HEK293 (cell line): ENCODE results near the gene IL2RA.

Experiments used
- CTCF ChIA-PET: fragments of 350-600 bp; formaldehyde crosslinking; extraction: SDS; loops from one replicate; lab custom pipeline; 2021; ENCODE audit warnings: antibody characterized with exemption; lab: Yijun Ruan, JAX
- POLR2A ChIA-PET: fragments of 300-600 bp; formaldehyde crosslinking; extraction: SDS; loops from one replicate; lab custom pipeline; 2020; ENCODE audit warnings: antibody characterized with exemption, inconsistent platforms; lab: Yijun Ruan, JAX
- H3K27ac ChIP-seq: fragments of 200-500 bp; sonication (Bioruptor generic); 2 replicates; pipeline ENCODE4 v1.5.1; 2014; ENCODE audit warnings: low read depth, low read length, control low read depth, inconsistent platforms; ENCODE audit errors: extremely low read depth
- H3K36me3 ChIP-seq, 2 experiments: fragments of 200-500 bp in 1 of 2; sonication (Bioruptor generic) in 1 of 2; 1 replicate in 1 of 2; 2 replicates in 1 of 2; pipeline ENCODE4 v1.5.1; 2014 to 2017; ENCODE audit warnings: inconsistent platforms in 2 of 2, low read length in 2 of 2; ENCODE audit not compliant: control insufficient read depth in 2 of 2, insufficient read depth in 1 of 2
- H3K4me1 ChIP-seq: fragments of 200-500 bp; sonication (Bioruptor generic); 2 replicates; pipeline ENCODE4 v1.5.1; 2014; ENCODE audit warnings: mild to moderate bottlenecking, low read length, inconsistent platforms; ENCODE audit not compliant: control insufficient read depth, insufficient read depth
- H3K4me3 ChIP-seq: 2 replicates; pipeline ENCODE4 v1.5.1; 2011; ENCODE audit warnings: low read depth, mild to moderate bottlenecking, control low read depth, low read length, moderate library complexity
- H3K9me3 ChIP-seq: fragments of 200-500 bp; sonication (Bioruptor generic); 2 replicates; pipeline ENCODE4 v1.5.1; 2014; ENCODE audit warnings: low read depth, low read length, inconsistent platforms; ENCODE audit not compliant: control insufficient read depth, insufficient read depth
- BCL11B ChIP-seq: fragments of 450-650 bp; formaldehyde crosslinking; IDR thresholded peaks from 2 replicates; pipeline ENCODE4 v1.5.1; 2016; ENCODE audit warnings: low read depth, missing biosample characterization, missing genetic modification characterization
- EGR2 ChIP-seq: fragments of 450-650 bp; formaldehyde crosslinking; IDR thresholded peaks from 2 replicates; pipeline ENCODE4 v1.5.1; 2016; ENCODE audit warnings: low read depth, missing biosample characterization, missing genetic modification characterization
- GLIS2 ChIP-seq: fragments of 450-650 bp; formaldehyde crosslinking; IDR thresholded peaks from 2 replicates; pipeline ENCODE4 v1.5.1; 2016; ENCODE audit warnings: missing biosample characterization, missing genetic modification characterization
- HOXC10 ChIP-seq: sonication (generic); formaldehyde crosslinking; IDR thresholded peaks from 2 replicates; pipeline ENCODE4 v1.8.1; 2023; ENCODE audit warnings: mild to moderate bottlenecking, missing genetic modification reagents
- KLF10 ChIP-seq: fragments of 450-650 bp; IDR thresholded peaks from 2 replicates; pipeline ENCODE4 v1.5.1; 2018; ENCODE audit warnings: missing biosample characterization, mild to moderate bottlenecking, missing genetic modification characterization
- REST ChIP-seq: fragments of 450-650 bp; formaldehyde crosslinking; IDR thresholded peaks from 2 replicates; pipeline ENCODE4 v1.5.1; 2016; ENCODE audit warnings: missing biosample characterization, missing genetic modification characterization
- SALL2 ChIP-seq: fragments of 450-650 bp; formaldehyde crosslinking; IDR thresholded peaks from 2 replicates; pipeline ENCODE4 v1.5.0; 2017; ENCODE audit warnings: missing biosample characterization, mild to moderate bottlenecking, missing genetic modification characterization, borderline replicate concordance
- YY1 ChIP-seq: fragments of 450-650 bp; formaldehyde crosslinking; IDR thresholded peaks from 2 replicates; pipeline ENCODE4 v1.5.1; 2018; ENCODE audit warnings: missing biosample characterization, missing genetic modification characterization
- ZBTB8A ChIP-seq: fragments of 450-650 bp; formaldehyde crosslinking; IDR thresholded peaks from 2 replicates; pipeline ENCODE4 v1.5.1; 2016; ENCODE audit warnings: missing biosample characterization, missing genetic modification characterization
- ZFHX2 ChIP-seq: fragments of 450-650 bp; formaldehyde crosslinking; conservative IDR thresholded peaks from 2 replicates; pipeline ENCODE4 v1.5.1; 2016; ENCODE audit warnings: missing biosample characterization, missing genetic modification characterization
- ZNF148 ChIP-seq: fragments of 450-650 bp; formaldehyde crosslinking; IDR thresholded peaks from 2 replicates; pipeline ENCODE4 v1.5.0; 2017; ENCODE audit warnings: missing biosample characterization, missing genetic modification characterization, borderline replicate concordance
- ZNF211 ChIP-seq: fragments of 450-650 bp; formaldehyde crosslinking; IDR thresholded peaks from 2 replicates; pipeline ENCODE4 v1.5.1; 2016; ENCODE audit warnings: low read depth, missing biosample characterization, missing genetic modification characterization
- ZNF248 ChIP-seq: fragments of 450-650 bp; formaldehyde crosslinking; IDR thresholded peaks from 2 replicates; pipeline ENCODE4 v1.5.1; 2017; ENCODE audit warnings: missing biosample characterization, missing genetic modification characterization
- ZNF362 ChIP-seq: fragments of 450-650 bp; formaldehyde crosslinking; IDR thresholded peaks from 2 replicates; pipeline ENCODE4 v1.5.1; 2016; ENCODE audit warnings: missing biosample characterization, missing genetic modification characterization
- ZNF394 ChIP-seq: fragments of 450-650 bp; formaldehyde crosslinking; IDR thresholded peaks from 2 replicates; pipeline ENCODE4 v1.5.1; 2016; ENCODE audit warnings: missing biosample characterization, missing genetic modification characterization, mild to moderate bottlenecking, moderate library complexity, borderline replicate concordance
- ZNF626 ChIP-seq: fragments of 450-650 bp; sonication (Bioruptor Pico); formaldehyde crosslinking; IDR thresholded peaks from 2 replicates; pipeline ENCODE4 v1.5.1; 2018; ENCODE audit warnings: missing biosample characterization, missing genetic modification characterization, inconsistent platforms
- ZNF639 ChIP-seq: fragments of 450-650 bp; formaldehyde crosslinking; IDR thresholded peaks from 2 replicates; pipeline ENCODE4 v1.5.1; 2016; ENCODE audit warnings: missing biosample characterization, missing genetic modification characterization
- ZSCAN4 ChIP-seq: fragments of 450-650 bp; formaldehyde crosslinking; IDR thresholded peaks from 2 replicates; pipeline ENCODE4 v1.5.1; 2017; ENCODE audit warnings: missing biosample characterization, missing genetic modification characterization

Gene IL2RA

GRCh38 chr10:6070660-6071059 lies 8.5 kb upstream of the IL2RA start (continued):
- TF ChIP-seq ZSCAN4 (tag by site-specific recombination): no peak

GRCh38 chr10:6069081-6069931 lies 7.1 kb upstream of the IL2RA start:
- Histone ChIP-seq H3K4me1 (no peaks in the 10 kb centered on the region), H3K9me3 (no peaks in the 10 kb centered on the region), H3K27ac (no peak overlapping the region), H3K36me3 (no peaks in the 10 kb centered on the region), H3K4me3 (no peak overlapping the region)
- POLR2A ChIA-PET: no interaction called here
- no peak for TF ChIP-seq KLF10 (tag by site-specific recombination)
- no peak for TF ChIP-seq GLIS2 (tag by site-specific recombination)
- TF ChIP-seq SALL2 (tag by site-specific recombination): no peak
- no peak for TF ChIP-seq EGR2
- TF ChIP-seq ZNF148 (tag by site-specific recombination): no peak
- TF ChIP-seq ZFHX2 (tag by site-specific recombination): no peak
- TF ChIP-seq YY1: no peak
- TF ChIP-seq BCL11B (tag by site-specific recombination): no peak
- TF ChIP-seq ZNF362 (tag by site-specific recombination): no peak
- no peak for TF ChIP-seq ZNF394 (tag by site-specific recombination)
- TF ChIP-seq ZNF211 (tag by site-specific recombination): no peak
- no peak for TF ChIP-seq ZNF639
- no peak for TF ChIP-seq ZBTB8A (tag by site-specific recombination)
- CTCF ChIA-PET: no interaction called here

GRCh38 chr10:6068422-6068821 lies 6.3 kb upstream of the IL2RA start:
- H3K4me3 ChIP-seq: no peak overlapping the region
- H3K9me3 ChIP-seq: no peaks in the 10 kb centered on the region
- ChIA-PET CTCF (no interaction called here), POLR2A (no interaction called here)
- H3K36me3 ChIP-seq: no peaks in the 10 kb centered on the region
- no peak overlapping the region for H3K27ac ChIP-seq
- H3K4me1 ChIP-seq: no peaks in the 10 kb centered on the region
- TF ChIP-seq HOXC10 (CRISPR knock-in tag) (no peak), REST (tag by site-specific recombination) (no peak), ZNF248 (tag by site-specific recombination) (no peak), ZNF626 (no peak)
